HCT116 (cell line): ENCODE measurements around the gene ZNF582.

ENCODE experiments used
- ELF1 ChIP-seq: IDR thresholded peaks from 2 replicates; pipeline ENCODE4 v1.6.1; 2012; ENCODE audit warnings: low read depth, borderline replicate concordance
- JUND ChIP-seq: IDR thresholded peaks from 2 replicates; pipeline ENCODE4 v1.6.1; 2012
- POLR2A ChIP-seq: IDR thresholded peaks from 2 replicates; pipeline ENCODE4 v1.7.0; 2011; ENCODE audit warnings: borderline replicate concordance; ENCODE audit not compliant: insufficient read depth, insufficient read length; ENCODE audit errors: extremely low read depth
- SIN3A ChIP-seq: IDR thresholded peaks from 2 replicates; pipeline ENCODE4 v1.6.1; 2012; ENCODE audit warnings: low read depth
- TF ChIP-seq, protein P1 (sequence below): IDR thresholded peaks from 2 replicates; pipeline ENCODE4 v1.6.1; 2012; ENCODE audit warnings: low read depth
- TF ChIP-seq, protein P2 (sequence below), 3 experiments: fragments of 200-600 bp in 1 of 3; sonication (generic) in 1 of 3; IDR thresholded peaks in 2 of 3; conservative IDR thresholded peaks in 1 of 3; 2 replicates each; pipeline ENCODE4 v1.5.1; 2012 to 2017; ENCODE audit warnings: low read depth in 2 of 3, low read length in 2 of 3, antibody characterized with exemption in 1 of 3, borderline replicate concordance in 1 of 3, control low read depth in 1 of 3, mild to moderate bottlenecking in 1 of 3, mixed read lengths in 1 of 3, mixed run types in 1 of 3, moderate library complexity in 1 of 3; ENCODE audit not compliant: insufficient read depth in 1 of 3

DNA sequence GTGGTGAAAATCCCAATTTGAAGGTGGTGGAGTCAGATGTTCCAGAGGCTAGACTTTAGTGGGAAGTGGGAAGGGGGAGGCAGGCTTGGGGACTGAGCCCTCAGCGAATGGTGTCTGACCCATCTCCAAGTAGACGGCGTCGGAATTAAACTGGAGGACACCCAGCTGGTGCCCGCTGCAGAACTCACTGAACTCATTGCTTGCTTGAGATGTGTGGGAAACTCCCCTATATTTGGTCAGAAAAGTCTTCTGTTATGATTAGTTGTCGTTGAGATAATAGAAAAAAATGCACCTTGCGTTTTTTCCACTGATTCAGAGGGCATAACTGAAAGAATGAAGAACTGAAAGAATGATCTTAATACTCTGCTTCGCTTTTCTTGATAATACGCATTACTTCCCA is 9.9 kb upstream of the ZNF582 start:
- TF ChIP-seq, protein P1, sequence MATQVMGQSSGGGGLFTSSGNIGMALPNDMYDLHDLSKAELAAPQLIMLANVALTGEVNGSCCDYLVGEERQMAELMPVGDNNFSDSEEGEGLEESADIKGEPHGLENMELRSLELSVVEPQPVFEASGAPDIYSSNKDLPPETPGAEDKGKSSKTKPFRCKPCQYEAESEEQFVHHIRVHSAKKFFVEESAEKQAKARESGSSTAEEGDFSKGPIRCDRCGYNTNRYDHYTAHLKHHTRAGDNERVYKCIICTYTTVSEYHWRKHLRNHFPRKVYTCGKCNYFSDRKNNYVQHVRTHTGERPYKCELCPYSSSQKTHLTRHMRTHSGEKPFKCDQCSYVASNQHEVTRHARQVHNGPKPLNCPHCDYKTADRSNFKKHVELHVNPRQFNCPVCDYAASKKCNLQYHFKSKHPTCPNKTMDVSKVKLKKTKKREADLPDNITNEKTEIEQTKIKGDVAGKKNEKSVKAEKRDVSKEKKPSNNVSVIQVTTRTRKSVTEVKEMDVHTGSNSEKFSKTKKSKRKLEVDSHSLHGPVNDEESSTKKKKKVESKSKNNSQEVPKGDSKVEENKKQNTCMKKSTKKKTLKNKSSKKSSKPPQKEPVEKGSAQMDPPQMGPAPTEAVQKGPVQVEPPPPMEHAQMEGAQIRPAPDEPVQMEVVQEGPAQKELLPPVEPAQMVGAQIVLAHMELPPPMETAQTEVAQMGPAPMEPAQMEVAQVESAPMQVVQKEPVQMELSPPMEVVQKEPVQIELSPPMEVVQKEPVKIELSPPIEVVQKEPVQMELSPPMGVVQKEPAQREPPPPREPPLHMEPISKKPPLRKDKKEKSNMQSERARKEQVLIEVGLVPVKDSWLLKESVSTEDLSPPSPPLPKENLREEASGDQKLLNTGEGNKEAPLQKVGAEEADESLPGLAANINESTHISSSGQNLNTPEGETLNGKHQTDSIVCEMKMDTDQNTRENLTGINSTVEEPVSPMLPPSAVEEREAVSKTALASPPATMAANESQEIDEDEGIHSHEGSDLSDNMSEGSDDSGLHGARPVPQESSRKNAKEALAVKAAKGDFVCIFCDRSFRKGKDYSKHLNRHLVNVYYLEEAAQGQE = no peak
- TF ChIP-seq SIN3A = no peak
- TF ChIP-seq ELF1 = no peak
- TF ChIP-seq, protein P2, sequence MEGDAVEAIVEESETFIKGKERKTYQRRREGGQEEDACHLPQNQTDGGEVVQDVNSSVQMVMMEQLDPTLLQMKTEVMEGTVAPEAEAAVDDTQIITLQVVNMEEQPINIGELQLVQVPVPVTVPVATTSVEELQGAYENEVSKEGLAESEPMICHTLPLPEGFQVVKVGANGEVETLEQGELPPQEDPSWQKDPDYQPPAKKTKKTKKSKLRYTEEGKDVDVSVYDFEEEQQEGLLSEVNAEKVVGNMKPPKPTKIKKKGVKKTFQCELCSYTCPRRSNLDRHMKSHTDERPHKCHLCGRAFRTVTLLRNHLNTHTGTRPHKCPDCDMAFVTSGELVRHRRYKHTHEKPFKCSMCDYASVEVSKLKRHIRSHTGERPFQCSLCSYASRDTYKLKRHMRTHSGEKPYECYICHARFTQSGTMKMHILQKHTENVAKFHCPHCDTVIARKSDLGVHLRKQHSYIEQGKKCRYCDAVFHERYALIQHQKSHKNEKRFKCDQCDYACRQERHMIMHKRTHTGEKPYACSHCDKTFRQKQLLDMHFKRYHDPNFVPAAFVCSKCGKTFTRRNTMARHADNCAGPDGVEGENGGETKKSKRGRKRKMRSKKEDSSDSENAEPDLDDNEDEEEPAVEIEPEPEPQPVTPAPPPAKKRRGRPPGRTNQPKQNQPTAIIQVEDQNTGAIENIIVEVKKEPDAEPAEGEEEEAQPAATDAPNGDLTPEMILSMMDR (IDR thresholded peaks at IDR 0.05 in 2 of 3, conservative IDR thresholded peaks at IDR 0.05 in 1 of 3; ENCODE audit: borderline replicate concordance in 1 of 3, insufficient read depth in 1 of 3, low read depth in 2 of 3, low read length in 2 of 3) = no peak
- no peak for TF ChIP-seq POLR2A
- no peak for TF ChIP-seq JUND
